HCT116 (cell line): Measurements from ENCODE around the gene TRIM77.
"Not testable (repeated sequence)": the region's sequence is repeated elsewhere in the genome, so short reads cannot be mapped to it uniquely, and the experiment has no call there.

Experiments
- POLR2A ChIP-seq: IDR thresholded peaks from 2 replicates; pipeline ENCODE4 v1.7.0; 2011; ENCODE audit warnings: borderline replicate concordance; ENCODE audit not compliant: insufficient read depth, insufficient read length; ENCODE audit errors: extremely low read depth
- TF ChIP-seq, protein P1 (sequence below), 3 experiments: fragments of 200-600 bp in 1 of 3; sonication (generic) in 1 of 3; IDR thresholded peaks in 2 of 3; conservative IDR thresholded peaks in 1 of 3; 2 replicates each; pipeline ENCODE4 v1.5.1; 2012 to 2017; ENCODE audit warnings: low read depth in 2 of 3, low read length in 2 of 3, antibody characterized with exemption in 1 of 3, borderline replicate concordance in 1 of 3, control low read depth in 1 of 3, mild to moderate bottlenecking in 1 of 3, mixed read lengths in 1 of 3, mixed run types in 1 of 3, moderate library complexity in 1 of 3; ENCODE audit not compliant: insufficient read depth in 1 of 3

DNA sequence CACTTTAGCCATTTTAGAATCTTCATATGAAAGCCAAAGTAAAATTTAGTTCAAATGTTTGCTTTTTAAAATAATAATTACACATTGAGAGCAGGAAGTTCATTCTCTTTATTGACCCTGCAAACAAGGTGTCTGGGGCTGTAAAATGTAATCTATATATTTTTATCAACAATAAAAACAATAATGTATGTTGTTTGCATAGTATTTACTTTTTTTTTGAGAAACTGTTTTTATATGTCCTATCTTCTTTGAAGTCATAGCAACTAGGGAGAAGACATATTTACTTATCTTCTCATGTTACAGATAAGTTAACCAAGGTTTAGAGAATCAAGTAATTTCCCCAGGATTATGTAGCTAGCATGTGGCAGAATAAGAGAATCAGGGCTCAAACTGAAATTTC lies 37.6 kb upstream of the TRIM77 start:
- TF ChIP-seq, protein P1, sequence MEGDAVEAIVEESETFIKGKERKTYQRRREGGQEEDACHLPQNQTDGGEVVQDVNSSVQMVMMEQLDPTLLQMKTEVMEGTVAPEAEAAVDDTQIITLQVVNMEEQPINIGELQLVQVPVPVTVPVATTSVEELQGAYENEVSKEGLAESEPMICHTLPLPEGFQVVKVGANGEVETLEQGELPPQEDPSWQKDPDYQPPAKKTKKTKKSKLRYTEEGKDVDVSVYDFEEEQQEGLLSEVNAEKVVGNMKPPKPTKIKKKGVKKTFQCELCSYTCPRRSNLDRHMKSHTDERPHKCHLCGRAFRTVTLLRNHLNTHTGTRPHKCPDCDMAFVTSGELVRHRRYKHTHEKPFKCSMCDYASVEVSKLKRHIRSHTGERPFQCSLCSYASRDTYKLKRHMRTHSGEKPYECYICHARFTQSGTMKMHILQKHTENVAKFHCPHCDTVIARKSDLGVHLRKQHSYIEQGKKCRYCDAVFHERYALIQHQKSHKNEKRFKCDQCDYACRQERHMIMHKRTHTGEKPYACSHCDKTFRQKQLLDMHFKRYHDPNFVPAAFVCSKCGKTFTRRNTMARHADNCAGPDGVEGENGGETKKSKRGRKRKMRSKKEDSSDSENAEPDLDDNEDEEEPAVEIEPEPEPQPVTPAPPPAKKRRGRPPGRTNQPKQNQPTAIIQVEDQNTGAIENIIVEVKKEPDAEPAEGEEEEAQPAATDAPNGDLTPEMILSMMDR (IDR thresholded peaks at IDR 0.05 in 2 of 3, conservative IDR thresholded peaks at IDR 0.05 in 1 of 3; ENCODE audit: borderline replicate concordance in 1 of 3, insufficient read depth in 1 of 3, low read depth in 2 of 3, low read length in 2 of 3) = not testable (repeated sequence)
- TF ChIP-seq POLR2A = not testable (repeated sequence)
